Astrocyte (in vitro differentiated cells and primary cell): ENCODE results near the gene AHDC1. TPM values are rescaled to one million over a fixed set of nuclear protein-coding genes. Genes with fewer than 3 reads are reported as not detected.
A peak's percentile ranks its signal among the peaks of the same experiment; 100 is the strongest.

Source experiments
- DNase-seq: peaks from one replicate; pipeline ENCODE4 v3.0.0-alpha.2; 2010; ENCODE audit warnings: low read depth
- FAIRE-seq: peaks from 2 replicates; lab custom pipeline; 2011; peaks lifted over from hg19 to GRCh38; lab: Jason Lieb, UNC
- H2AFZ ChIP-seq: 2 replicates; pipeline ENCODE4 v1.6.0; 2012; ENCODE audit warnings: low read depth, low read length, inconsistent platforms
- H3K27ac ChIP-seq: 2 replicates; pipeline ENCODE4 v1.5.1; 2011; ENCODE audit warnings: low read depth, low read length, inconsistent platforms
- H3K27me3 ChIP-seq: 2 replicates; pipeline ENCODE4 v1.6.0; 2011; ENCODE audit warnings: low read length, inconsistent platforms; ENCODE audit not compliant: insufficient read depth
- H3K36me3 ChIP-seq: 2 replicates; pipeline ENCODE4 v1.5.1; 2011; ENCODE audit warnings: low read length, inconsistent platforms; ENCODE audit not compliant: insufficient read depth
- H3K4me1 ChIP-seq: 2 replicates; pipeline ENCODE4 v1.5.1; 2011; ENCODE audit warnings: low read length, inconsistent platforms; ENCODE audit not compliant: insufficient read depth
- H3K4me2 ChIP-seq: 2 replicates; pipeline ENCODE4 v1.6.0; 2012; ENCODE audit warnings: low read length, inconsistent platforms
- H3K4me3 ChIP-seq: 2 replicates; pipeline ENCODE4 v1.5.1; 2011; ENCODE audit warnings: low read depth, mild to moderate bottlenecking, low read length, inconsistent platforms; ENCODE audit not compliant: insufficient read depth
- H3K79me2 ChIP-seq: 2 replicates; pipeline ENCODE4 v1.6.0; 2012; ENCODE audit warnings: mild to moderate bottlenecking, low read length, inconsistent platforms; ENCODE audit not compliant: insufficient read depth
- H3K9ac ChIP-seq: 2 replicates; pipeline ENCODE4 v1.6.0; 2012; ENCODE audit warnings: mild to moderate bottlenecking, low read length, inconsistent platforms
- H3K9me3 ChIP-seq: 2 replicates; pipeline ENCODE4 v1.5.1; 2012; ENCODE audit warnings: low read depth, mild to moderate bottlenecking, low read length, inconsistent platforms; ENCODE audit not compliant: insufficient read depth
- H4K20me1 ChIP-seq: 2 replicates; pipeline ENCODE4 v1.6.0; 2012; ENCODE audit warnings: low read length, inconsistent platforms; ENCODE audit not compliant: insufficient read depth
- H3K27ac Mint-ChIP-seq: one replicate; pipeline ENCODE4 v1.8.0; 2021; ENCODE audit warnings: mild to moderate bottlenecking, mixed read lengths; ENCODE audit not compliant: unreplicated experiment
- H3K27me3 Mint-ChIP-seq: one replicate; pipeline ENCODE4 v1.8.0; 2021; ENCODE audit warnings: low read depth, mixed read lengths; ENCODE audit not compliant: unreplicated experiment
- H3K36me3 Mint-ChIP-seq: one replicate; pipeline ENCODE4 v1.8.0; 2021; ENCODE audit warnings: low read depth, mixed read lengths; ENCODE audit not compliant: unreplicated experiment
- H3K4me1 Mint-ChIP-seq: one replicate; pipeline ENCODE4 v1.8.0; 2021; ENCODE audit warnings: low read depth, mixed read lengths; ENCODE audit not compliant: unreplicated experiment
- H3K4me3 Mint-ChIP-seq: one replicate; pipeline ENCODE4 v1.8.0; 2021; ENCODE audit warnings: mild to moderate bottlenecking, moderate library complexity, mixed read lengths; ENCODE audit not compliant: unreplicated experiment
- H3K9me3 Mint-ChIP-seq: one replicate; pipeline ENCODE4 v1.8.0; 2021; ENCODE audit warnings: mild to moderate bottlenecking, mixed read lengths; ENCODE audit not compliant: unreplicated experiment
- EZH2 ChIP-seq: IDR thresholded peaks from 2 replicates; pipeline ENCODE4 v1.6.1; 2012; ENCODE audit warnings: mild to moderate bottlenecking, low read length, inconsistent platforms; ENCODE audit not compliant: insufficient read depth
- total RNA-seq: library from RNA; stranded (reverse); gene quantifications from 2 replicates; pipeline ENCODE4 v1.2.1, GENCODE V29; 2021
- TF ChIP-seq, protein P1 (sequence below): IDR thresholded peaks from 2 replicates; pipeline ENCODE4 v1.5.1; 2011; ENCODE audit warnings: low read depth, mild to moderate bottlenecking, inconsistent platforms, low read length, moderate library complexity; ENCODE audit not compliant: insufficient read depth

Gene AHDC1
- total RNA-seq, 1 donor from 2014 or later, result 75.7 TPM

DNA sequence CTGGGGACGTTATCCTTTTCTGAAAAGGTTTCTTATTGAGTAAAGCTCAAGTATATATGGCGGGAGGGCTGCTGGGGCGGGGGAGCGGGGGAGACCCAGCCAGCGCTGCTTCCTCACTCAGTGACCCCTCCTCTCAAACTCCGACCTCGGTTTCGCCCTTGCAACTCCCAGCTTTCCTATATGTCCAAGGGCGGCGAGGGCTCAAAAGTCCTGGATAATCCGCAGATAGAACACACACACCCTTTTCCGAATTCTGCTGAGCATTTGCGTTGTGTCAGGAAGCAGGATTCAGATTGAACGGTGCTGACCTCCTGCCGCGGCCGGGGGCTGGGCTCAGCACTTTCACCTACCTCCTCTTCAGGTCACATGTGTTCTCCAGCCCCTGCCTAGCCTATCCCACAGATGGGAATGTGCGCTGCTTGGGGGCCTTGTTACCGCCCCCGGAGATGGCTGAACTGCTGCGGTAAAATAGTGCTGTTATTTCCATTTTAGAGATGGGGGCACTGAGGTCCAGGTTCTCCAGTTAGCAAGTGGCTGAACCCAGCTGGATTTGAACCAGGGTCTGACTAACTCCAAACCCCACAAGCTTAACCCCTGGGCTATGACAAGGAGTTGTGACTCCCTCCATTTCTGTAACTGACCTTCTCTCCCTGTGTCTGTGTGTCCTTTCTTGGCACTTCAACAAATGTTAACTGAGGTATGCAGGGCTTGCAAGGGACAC, 795 bp upstream of the AHDC1 start:
- Mint-ChIP-seq H3K36me3 (no peaks in the 10 kb centered on the region), H3K9me3 (no peaks in the 10 kb centered on the region), H3K27me3 (no peaks in the 10 kb centered on the region), H3K27ac (peak overlapping the region; percentile 86), H3K4me1 (peaks cover 40% of the 10 kb centered on the region), H3K4me3 (peak overlapping the region; percentile 89)
- H3K36me3 ChIP-seq, result no peaks in the 10 kb centered on the region
- H3K79me2 ChIP-seq, result peaks cover 35% of the 10 kb centered on the region
- DNase-seq (no peak), FAIRE-seq (no peak)
- H3K4me1 ChIP-seq, result peaks cover 36% of the 10 kb centered on the region
- peak overlapping the region; percentile 81 for H3K9ac ChIP-seq
- no peaks in the 10 kb centered on the region for H3K9me3 ChIP-seq
- TF ChIP-seq EZH2, result no peak
- TF ChIP-seq, protein P1, sequence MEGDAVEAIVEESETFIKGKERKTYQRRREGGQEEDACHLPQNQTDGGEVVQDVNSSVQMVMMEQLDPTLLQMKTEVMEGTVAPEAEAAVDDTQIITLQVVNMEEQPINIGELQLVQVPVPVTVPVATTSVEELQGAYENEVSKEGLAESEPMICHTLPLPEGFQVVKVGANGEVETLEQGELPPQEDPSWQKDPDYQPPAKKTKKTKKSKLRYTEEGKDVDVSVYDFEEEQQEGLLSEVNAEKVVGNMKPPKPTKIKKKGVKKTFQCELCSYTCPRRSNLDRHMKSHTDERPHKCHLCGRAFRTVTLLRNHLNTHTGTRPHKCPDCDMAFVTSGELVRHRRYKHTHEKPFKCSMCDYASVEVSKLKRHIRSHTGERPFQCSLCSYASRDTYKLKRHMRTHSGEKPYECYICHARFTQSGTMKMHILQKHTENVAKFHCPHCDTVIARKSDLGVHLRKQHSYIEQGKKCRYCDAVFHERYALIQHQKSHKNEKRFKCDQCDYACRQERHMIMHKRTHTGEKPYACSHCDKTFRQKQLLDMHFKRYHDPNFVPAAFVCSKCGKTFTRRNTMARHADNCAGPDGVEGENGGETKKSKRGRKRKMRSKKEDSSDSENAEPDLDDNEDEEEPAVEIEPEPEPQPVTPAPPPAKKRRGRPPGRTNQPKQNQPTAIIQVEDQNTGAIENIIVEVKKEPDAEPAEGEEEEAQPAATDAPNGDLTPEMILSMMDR, result no peak
- H3K27ac ChIP-seq, result no peak overlapping the region
- H3K27me3 ChIP-seq, result no peaks in the 10 kb centered on the region
- H4K20me1 ChIP-seq, result peaks cover 30% of the 10 kb centered on the region
- H3K4me2 ChIP-seq, result peak overlapping the region; percentile 97
- peak overlapping the region; percentile 72 for H3K4me3 ChIP-seq
- peak overlapping the region; percentile 82 for H2AFZ ChIP-seq

DNA sequence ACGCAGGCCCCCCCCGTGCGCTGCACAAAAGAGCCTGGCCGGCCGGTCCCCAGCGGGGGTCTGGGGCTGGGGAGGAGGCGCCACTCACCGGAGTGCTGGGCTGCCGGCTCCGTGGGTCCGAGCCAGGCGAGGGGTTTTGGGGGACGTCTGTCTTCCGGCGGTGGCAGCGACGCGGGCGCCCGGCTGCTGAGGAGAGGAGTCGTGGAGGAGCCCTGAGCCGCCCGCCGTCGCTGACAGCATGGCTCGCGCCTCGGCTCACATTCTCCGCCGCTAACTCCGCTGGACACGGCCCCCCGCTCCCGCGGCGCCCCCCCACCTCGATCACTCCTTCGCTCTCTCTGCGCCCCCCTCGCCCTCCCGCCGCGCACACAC, 649 bp downstream of the AHDC1 start:
- H3K4me2 ChIP-seq, result peak overlapping the region; percentile 97
- peak overlapping the region; percentile 53 for H3K27ac ChIP-seq
- H3K79me2 ChIP-seq, result peaks cover 49% of the 10 kb centered on the region

More for the DNA sequence above, 649 bp downstream of the AHDC1 start:
- H3K27me3 Mint-ChIP-seq, result no peaks in the 10 kb centered on the region
- peak overlapping the region; percentile 72 for H3K4me3 ChIP-seq
- peaks cover 50% of the 10 kb centered on the region for H3K4me1 ChIP-seq
- H3K4me3 Mint-ChIP-seq, result peak overlapping the region; percentile 93
- H3K9me3 Mint-ChIP-seq, result no peaks in the 10 kb centered on the region
- peaks cover 45% of the 10 kb centered on the region for H4K20me1 ChIP-seq
- TF ChIP-seq EZH2, result no peak
- TF ChIP-seq, protein P1, result no peak
- peak overlapping the region; percentile 81 for H3K9ac ChIP-seq
- H3K27me3 ChIP-seq, result no peaks in the 10 kb centered on the region
- H3K36me3 ChIP-seq, result no peaks in the 10 kb centered on the region
- FAIRE-seq, result no peak
- no peaks in the 10 kb centered on the region for H3K9me3 ChIP-seq
- H3K4me1 Mint-ChIP-seq, result peaks cover 48% of the 10 kb centered on the region
- H2AFZ ChIP-seq, result peak overlapping the region; percentile 36
- no peaks in the 10 kb centered on the region for H3K36me3 Mint-ChIP-seq
- no peak overlapping the region for H3K27ac Mint-ChIP-seq
- DNase-seq, result no peak
